Neural cell (in vitro differentiated cells): ENCODE data around the gene LAMC2. TPM values are rescaled to one million over a fixed set of nuclear protein-coding genes. Genes with fewer than 3 reads are reported as not detected.

ENCODE experiments used
- H2AFZ ChIP-seq: fragments of 200-600, 300-800 bp; sonication (generic), shearing (Covaris generic); 2 replicates; pipeline ENCODE4 v1.6.0; 2014; ENCODE audit warnings: low read depth, mild to moderate bottlenecking, antibody characterized with exemption, low read length, moderate library complexity
- H3F3A ChIP-seq: fragments of 200-600 bp; shearing (Covaris generic); 2 replicates; pipeline ENCODE4 v1.6.1; 2016; ENCODE audit warnings: mild to moderate bottlenecking, moderate library complexity, mixed read lengths, antibody characterized with exemption, low read length; ENCODE audit not compliant: insufficient read depth, poor library complexity, severe bottlenecking
- H3K27ac ChIP-seq: fragments of 200-600, 300-800 bp; sonication (generic), shearing (Covaris generic); 2 replicates; pipeline ENCODE4 v1.5.1; 2014; ENCODE audit warnings: mild to moderate bottlenecking, low read length, moderate library complexity
- H3K27me3 ChIP-seq: fragments of 300-800, 200-600 bp; sonication (generic), shearing (Covaris generic); 2 replicates; pipeline ENCODE4 v1.6.0; 2014; ENCODE audit warnings: mild to moderate bottlenecking, low read depth, low read length, moderate library complexity; ENCODE audit not compliant: insufficient read depth
- H3K36me3 ChIP-seq: fragments of 300-800, 200-600 bp; sonication (generic), shearing (Covaris generic); 2 replicates; pipeline ENCODE4 v1.5.1; 2014; ENCODE audit warnings: mild to moderate bottlenecking, antibody characterized with exemption, low read length, moderate library complexity; ENCODE audit not compliant: insufficient read depth
- H3K4me2 ChIP-seq: fragments of 300-800, 200-600 bp; sonication (generic), shearing (Covaris generic); 2 replicates; pipeline ENCODE4 v1.6.0; 2014; ENCODE audit warnings: mild to moderate bottlenecking, low read length
- H3K4me3 ChIP-seq: fragments of 300-800, 200-600 bp; sonication (generic), shearing (Covaris generic); 2 replicates; pipeline ENCODE4 v1.5.1; 2014; ENCODE audit warnings: mild to moderate bottlenecking, low read length, moderate library complexity
- H3K79me2 ChIP-seq: fragments of 200-600 bp; shearing (Covaris generic); replicated peaks from 2 replicates; pipeline ENCODE4 v1.6.0; 2014; ENCODE audit warnings: mild to moderate bottlenecking, low read length, moderate library complexity; ENCODE audit not compliant: insufficient read depth
- H3K9ac ChIP-seq: fragments of 300-800, 200-600 bp; sonication (generic), shearing (Covaris generic); 2 replicates; pipeline ENCODE4 v1.6.1; 2016; ENCODE audit warnings: mild to moderate bottlenecking, low read length, mixed read lengths
- H3K9me2 ChIP-seq: fragments of 200-600 bp; shearing (Covaris generic); 2 replicates; pipeline ENCODE4 v1.6.1; 2016; ENCODE audit warnings: mild to moderate bottlenecking, low read length, mixed read lengths; ENCODE audit not compliant: insufficient read depth
- H3K9me3 ChIP-seq: fragments of 200-600, 300-800 bp; sonication (generic), shearing (Covaris generic); 2 replicates; pipeline ENCODE4 v1.6.1; 2016; ENCODE audit warnings: mild to moderate bottlenecking, mixed run types, low read length, moderate library complexity, mixed read lengths
- H4K20me1 ChIP-seq: fragments of 200-600 bp; shearing (Covaris generic); 2 replicates; pipeline ENCODE4 v1.6.1; 2016; ENCODE audit warnings: mild to moderate bottlenecking, mixed run types; ENCODE audit not compliant: insufficient read depth
- CTCF ChIP-seq: fragments of 450-650 bp; IDR thresholded peaks from 2 replicates; pipeline ENCODE4 v1.5.1; 2014; ENCODE audit warnings: antibody characterized with exemption, mild to moderate bottlenecking, moderate library complexity; ENCODE audit not compliant: poor library complexity, severe bottlenecking
- EP300 ChIP-seq: fragments of 450-650 bp; conservative IDR thresholded peaks from 2 replicates; pipeline ENCODE4 v1.6.1; 2014; ENCODE audit warnings: antibody characterized with exemption, mild to moderate bottlenecking, moderate library complexity; ENCODE audit not compliant: poor library complexity, severe bottlenecking
- EZH2 ChIP-seq: fragments of 200-600, 300-800 bp; shearing (Covaris generic), sonication (generic); IDR thresholded peaks from 2 replicates; pipeline ENCODE4 v1.6.1; 2014; ENCODE audit warnings: antibody characterized with exemption, low read length, borderline replicate concordance, mild to moderate bottlenecking; ENCODE audit not compliant: insufficient read depth, poor library complexity, severe bottlenecking
- MXI1 ChIP-seq: fragments of 450-650 bp; conservative IDR thresholded peaks from 2 replicates; pipeline ENCODE4 v1.6.1; 2014; ENCODE audit warnings: antibody characterized with exemption, mild to moderate bottlenecking; ENCODE audit not compliant: poor library complexity, severe bottlenecking
- POLR2AphosphoS5 ChIP-seq: IDR thresholded peaks from 2 replicates; pipeline ENCODE4 v1.6.1; 2012
- RAD21 ChIP-seq: fragments of 450-650 bp; conservative IDR thresholded peaks from 2 replicates; pipeline ENCODE4 v1.6.1; 2014; ENCODE audit warnings: antibody characterized with exemption, mild to moderate bottlenecking, moderate library complexity
- REST ChIP-seq: IDR thresholded peaks from 2 replicates; pipeline ENCODE4 v1.6.1; 2012; ENCODE audit warnings: borderline replicate concordance
- SMC3 ChIP-seq: fragments of 450-650 bp; conservative IDR thresholded peaks from 2 replicates; pipeline ENCODE4 v1.6.1; 2014; ENCODE audit warnings: antibody characterized with exemption, mild to moderate bottlenecking, moderate library complexity; ENCODE audit not compliant: poor library complexity
- TAF1 ChIP-seq: IDR thresholded peaks from 2 replicates; pipeline ENCODE4 v1.6.1; 2012; ENCODE audit warnings: low read depth
- polyA plus RNA-seq: library from polyadenylated mRNA; depleted of rRNA; stranded (reverse); fragments of >200 nt; gene quantifications from 2 replicates; pipeline ENCODE4 v1.2.3, GENCODE V29; 2014

The LAMC2 gene
- polyA plus RNA-seq, 1 donor from 2014 or later: 0.67 TPM

GRCh38 chr1:183251101-183251958 is 65.3 kb downstream of the LAMC2 start:
- TF ChIP-seq MXI1 (no peak), REST (no peak), SMC3 (no peak), CTCF (no peak), TAF1 (no peak), EZH2 (no peak), EP300 (no peak), RAD21 (no peak), POLR2AphosphoS5 (no peak)
- Histone ChIP-seq H3K9ac (no peak overlapping the region), H3K4me2 (no peak overlapping the region), H3F3A (no peaks in the 10 kb centered on the region), H3K79me2 (no peaks in the 10 kb centered on the region), H3K4me3 (no peak overlapping the region), H2AFZ (no peak overlapping the region), H3K27me3 (no peaks in the 10 kb centered on the region), H3K9me2 (no peaks in the 10 kb centered on the region), H3K9me3 (peaks cover 17% of the 10 kb centered on the region), H3K36me3 (peaks cover 46% of the 10 kb centered on the region), H3K27ac (no peak overlapping the region), H4K20me1 (no peaks in the 10 kb centered on the region)

- Histone ChIP-seq H3K4me2 (no peak overlapping the region), H3F3A (no peaks in the 10 kb centered on the region), H3K9me2 (no peaks in the 10 kb centered on the region), H3K27ac (no peak overlapping the region), H3K36me3 (peaks cover 46% of the 10 kb centered on the region), H4K20me1 (no peaks in the 10 kb centered on the region), H3K9me3 (peaks cover 17% of the 10 kb centered on the region), H3K27me3 (no peaks in the 10 kb centered on the region), H3K79me2 (no peaks in the 10 kb centered on the region), H2AFZ (no peak overlapping the region), H3K9ac (no peak overlapping the region), H3K4me3 (no peak overlapping the region)
- no peak for TF ChIP-seq EP300
- TF ChIP-seq CTCF: no peak
- no peak for TF ChIP-seq EZH2
- TF ChIP-seq REST: no peak
- no peak for TF ChIP-seq TAF1
- no peak for TF ChIP-seq MXI1
- TF ChIP-seq RAD21: no peak
- no peak for TF ChIP-seq POLR2AphosphoS5
- TF ChIP-seq SMC3: no peak
Measured at GRCh38 chr1:183251959-183252450, 65.9 kb downstream of the LAMC2 start.
